Measurements from ENCODE around the gene ANOS1. TPM values are rescaled to one million over a fixed set of nuclear protein-coding genes. Genes with fewer than 3 reads are reported as not detected.

ANOS1 gene
- total and polyA plus RNA-seq, 2 of the 8 experiments (the other 6 are each of a cell fraction or from before 2014, with no cell fraction given) = 34.4 to 59.0 TPM

GRCh38 chrX:8484360-8484949, 247.5 kb downstream of the ANOS1 start (continued):
- TF ChIP-seq, protein P1, sequence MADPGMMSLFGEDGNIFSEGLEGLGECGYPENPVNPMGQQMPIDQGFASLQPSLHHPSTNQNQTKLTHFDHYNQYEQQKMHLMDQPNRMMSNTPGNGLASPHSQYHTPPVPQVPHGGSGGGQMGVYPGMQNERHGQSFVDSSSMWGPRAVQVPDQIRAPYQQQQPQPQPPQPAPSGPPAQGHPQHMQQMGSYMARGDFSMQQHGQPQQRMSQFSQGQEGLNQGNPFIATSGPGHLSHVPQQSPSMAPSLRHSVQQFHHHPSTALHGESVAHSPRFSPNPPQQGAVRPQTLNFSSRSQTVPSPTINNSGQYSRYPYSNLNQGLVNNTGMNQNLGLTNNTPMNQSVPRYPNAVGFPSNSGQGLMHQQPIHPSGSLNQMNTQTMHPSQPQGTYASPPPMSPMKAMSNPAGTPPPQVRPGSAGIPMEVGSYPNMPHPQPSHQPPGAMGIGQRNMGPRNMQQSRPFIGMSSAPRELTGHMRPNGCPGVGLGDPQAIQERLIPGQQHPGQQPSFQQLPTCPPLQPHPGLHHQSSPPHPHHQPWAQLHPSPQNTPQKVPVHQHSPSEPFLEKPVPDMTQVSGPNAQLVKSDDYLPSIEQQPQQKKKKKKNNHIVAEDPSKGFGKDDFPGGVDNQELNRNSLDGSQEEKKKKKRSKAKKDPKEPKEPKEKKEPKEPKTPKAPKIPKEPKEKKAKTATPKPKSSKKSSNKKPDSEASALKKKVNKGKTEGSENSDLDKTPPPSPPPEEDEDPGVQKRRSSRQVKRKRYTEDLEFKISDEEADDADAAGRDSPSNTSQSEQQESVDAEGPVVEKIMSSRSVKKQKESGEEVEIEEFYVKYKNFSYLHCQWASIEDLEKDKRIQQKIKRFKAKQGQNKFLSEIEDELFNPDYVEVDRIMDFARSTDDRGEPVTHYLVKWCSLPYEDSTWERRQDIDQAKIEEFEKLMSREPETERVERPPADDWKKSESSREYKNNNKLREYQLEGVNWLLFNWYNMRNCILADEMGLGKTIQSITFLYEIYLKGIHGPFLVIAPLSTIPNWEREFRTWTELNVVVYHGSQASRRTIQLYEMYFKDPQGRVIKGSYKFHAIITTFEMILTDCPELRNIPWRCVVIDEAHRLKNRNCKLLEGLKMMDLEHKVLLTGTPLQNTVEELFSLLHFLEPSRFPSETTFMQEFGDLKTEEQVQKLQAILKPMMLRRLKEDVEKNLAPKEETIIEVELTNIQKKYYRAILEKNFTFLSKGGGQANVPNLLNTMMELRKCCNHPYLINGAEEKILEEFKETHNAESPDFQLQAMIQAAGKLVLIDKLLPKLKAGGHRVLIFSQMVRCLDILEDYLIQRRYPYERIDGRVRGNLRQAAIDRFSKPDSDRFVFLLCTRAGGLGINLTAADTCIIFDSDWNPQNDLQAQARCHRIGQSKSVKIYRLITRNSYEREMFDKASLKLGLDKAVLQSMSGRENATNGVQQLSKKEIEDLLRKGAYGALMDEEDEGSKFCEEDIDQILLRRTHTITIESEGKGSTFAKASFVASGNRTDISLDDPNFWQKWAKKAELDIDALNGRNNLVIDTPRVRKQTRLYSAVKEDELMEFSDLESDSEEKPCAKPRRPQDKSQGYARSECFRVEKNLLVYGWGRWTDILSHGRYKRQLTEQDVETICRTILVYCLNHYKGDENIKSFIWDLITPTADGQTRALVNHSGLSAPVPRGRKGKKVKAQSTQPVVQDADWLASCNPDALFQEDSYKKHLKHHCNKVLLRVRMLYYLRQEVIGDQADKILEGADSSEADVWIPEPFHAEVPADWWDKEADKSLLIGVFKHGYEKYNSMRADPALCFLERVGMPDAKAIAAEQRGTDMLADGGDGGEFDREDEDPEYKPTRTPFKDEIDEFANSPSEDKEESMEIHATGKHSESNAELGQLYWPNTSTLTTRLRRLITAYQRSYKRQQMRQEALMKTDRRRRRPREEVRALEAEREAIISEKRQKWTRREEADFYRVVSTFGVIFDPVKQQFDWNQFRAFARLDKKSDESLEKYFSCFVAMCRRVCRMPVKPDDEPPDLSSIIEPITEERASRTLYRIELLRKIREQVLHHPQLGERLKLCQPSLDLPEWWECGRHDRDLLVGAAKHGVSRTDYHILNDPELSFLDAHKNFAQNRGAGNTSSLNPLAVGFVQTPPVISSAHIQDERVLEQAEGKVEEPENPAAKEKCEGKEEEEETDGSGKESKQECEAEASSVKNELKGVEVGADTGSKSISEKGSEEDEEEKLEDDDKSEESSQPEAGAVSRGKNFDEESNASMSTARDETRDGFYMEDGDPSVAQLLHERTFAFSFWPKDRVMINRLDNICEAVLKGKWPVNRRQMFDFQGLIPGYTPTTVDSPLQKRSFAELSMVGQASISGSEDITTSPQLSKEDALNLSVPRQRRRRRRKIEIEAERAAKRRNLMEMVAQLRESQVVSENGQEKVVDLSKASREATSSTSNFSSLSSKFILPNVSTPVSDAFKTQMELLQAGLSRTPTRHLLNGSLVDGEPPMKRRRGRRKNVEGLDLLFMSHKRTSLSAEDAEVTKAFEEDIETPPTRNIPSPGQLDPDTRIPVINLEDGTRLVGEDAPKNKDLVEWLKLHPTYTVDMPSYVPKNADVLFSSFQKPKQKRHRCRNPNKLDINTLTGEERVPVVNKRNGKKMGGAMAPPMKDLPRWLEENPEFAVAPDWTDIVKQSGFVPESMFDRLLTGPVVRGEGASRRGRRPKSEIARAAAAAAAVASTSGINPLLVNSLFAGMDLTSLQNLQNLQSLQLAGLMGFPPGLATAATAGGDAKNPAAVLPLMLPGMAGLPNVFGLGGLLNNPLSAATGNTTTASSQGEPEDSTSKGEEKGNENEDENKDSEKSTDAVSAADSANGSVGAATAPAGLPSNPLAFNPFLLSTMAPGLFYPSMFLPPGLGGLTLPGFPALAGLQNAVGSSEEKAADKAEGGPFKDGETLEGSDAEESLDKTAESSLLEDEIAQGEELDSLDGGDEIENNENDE (IDR thresholded peaks at IDR 0.05; ENCODE audit: insufficient replicate concordance, low read length) = no peak
- no peak for TF ChIP-seq JUN (IDR thresholded peaks at IDR 0.05; ENCODE audit: low read depth, low read length)
- no peak for TF ChIP-seq POU5F1 (IDR thresholded peaks at IDR 0.05; ENCODE audit: low read depth, low read length)
- TF ChIP-seq ASH2L (IDR thresholded peaks at IDR 0.05; ENCODE audit: low read length) = no peak
- no peak for TF ChIP-seq TAF1 (IDR thresholded peaks at IDR 0.05; ENCODE audit: low read depth, low read length)
- TF ChIP-seq POLR2A (IDR thresholded peaks at IDR 0.05; ENCODE audit: control extremely low read depth in 1 of 2, low read depth in 2 of 2, low read length in 2 of 2) = no peak
- no peak for TF ChIP-seq RXRA (IDR thresholded peaks at IDR 0.05; ENCODE audit: insufficient read depth, low read depth, low read length)
- no peak for TF ChIP-seq TAF7 (optimal IDR thresholded peaks at IDR 0.05; ENCODE audit: borderline replicate concordance, low read depth, low read length)
- no peak for TF ChIP-seq KDM5A (IDR thresholded peaks at IDR 0.05; ENCODE audit: low read length)
